ENCODE results near the gene RAB13.

The RAB13 gene

DNA sequence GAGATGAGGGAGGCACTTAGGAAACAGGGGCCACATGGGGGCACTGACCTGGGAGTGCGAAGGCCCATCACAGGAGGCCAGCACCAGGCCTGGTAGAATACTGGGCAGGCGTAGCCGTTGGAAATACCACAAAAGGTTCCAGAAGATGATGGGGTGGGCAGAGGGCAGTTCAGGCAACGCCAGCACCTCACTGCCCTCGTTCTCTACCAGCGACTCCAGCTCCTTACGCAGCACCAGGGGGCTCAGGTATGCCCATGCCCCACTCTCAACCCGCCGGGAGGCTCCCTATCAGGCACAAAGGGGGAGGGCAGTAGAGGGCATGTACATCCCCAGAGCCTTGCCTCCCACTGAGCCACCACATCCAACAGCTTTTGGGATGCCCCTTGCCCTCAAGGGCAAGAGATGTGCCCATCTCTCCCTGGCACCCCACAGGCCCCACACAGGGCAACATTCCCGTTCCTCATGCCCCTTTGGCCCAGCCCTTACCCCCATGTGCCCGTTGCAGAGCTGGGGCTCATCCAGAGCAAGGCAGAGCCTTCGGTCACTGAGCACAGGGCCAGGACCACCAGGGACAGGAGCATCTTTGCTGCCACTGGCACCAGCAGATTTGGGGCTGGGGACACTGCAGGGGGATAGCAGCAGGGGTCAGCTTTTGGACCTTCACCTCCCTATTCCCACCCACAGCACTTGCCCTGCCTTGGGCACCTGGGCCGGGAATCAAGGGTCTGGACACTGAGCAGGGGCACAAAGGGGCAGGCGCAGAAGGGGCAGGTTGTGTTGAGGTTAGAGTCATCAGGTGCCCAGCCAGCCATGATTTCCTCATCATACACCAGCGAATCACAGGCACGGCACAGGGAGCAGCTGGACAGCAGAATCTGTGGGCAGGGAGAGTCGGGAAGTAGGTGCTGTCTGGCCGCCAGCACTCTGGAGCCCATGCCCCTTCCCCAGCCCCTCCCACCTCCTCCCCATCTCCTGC lies 53.7 kb downstream of the RAB13 start:
- DNase-seq = no peak
